LHCN-M2 (cell line): ENCODE data around the gene SLC26A11. TPM values are rescaled to one million over a fixed set of nuclear protein-coding genes. Genes with fewer than 3 reads are reported as not detected.
"Not testable (repeated sequence)": the region's sequence is repeated elsewhere in the genome, so short reads cannot be mapped to it uniquely, and the experiment has no call there.

Source experiments
- DNase-seq: peaks from one replicate; pipeline ENCODE4 v3.0.0-alpha.2; 2012; ENCODE audit warnings: low read depth
- total RNA-seq: library from RNA; depleted of rRNA; stranded (reverse); fragments of >200 nt; gene quantifications from 2 replicates; pipeline ENCODE4 v1.2.3, GENCODE V29; 2014

The SLC26A11 gene
- total RNA-seq, 1 experiment from 2014 or later, result 9.6 TPM

DNA sequence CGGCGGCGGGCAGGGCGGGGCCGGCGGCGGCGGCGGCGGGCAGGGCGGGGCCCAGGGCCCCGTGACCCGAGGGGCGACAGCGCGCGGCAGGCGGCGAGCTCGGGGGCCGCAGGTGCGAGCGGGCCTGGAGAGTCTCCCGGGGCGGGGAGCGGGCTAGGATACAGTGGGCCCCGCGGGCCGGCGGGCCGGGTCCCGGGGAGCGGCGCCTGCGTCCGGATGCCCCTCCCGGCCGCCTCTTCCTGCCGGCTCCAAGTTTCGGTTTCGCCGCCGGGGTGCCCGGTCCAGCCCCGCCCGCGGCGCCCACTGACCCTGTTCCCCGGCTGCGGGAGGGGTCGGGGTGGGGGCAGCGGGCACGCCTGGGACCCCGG is 40.5 kb downstream of the SLC26A11 start, which contains the start of gene RNF213:
RNF213 (plus strand) TSS at position 62 of the 368 bp plus-strand sequence. CDS start 2,830 bp downstream, outside the sequence.
- peak; percentile 28 for DNase-seq

DNA sequence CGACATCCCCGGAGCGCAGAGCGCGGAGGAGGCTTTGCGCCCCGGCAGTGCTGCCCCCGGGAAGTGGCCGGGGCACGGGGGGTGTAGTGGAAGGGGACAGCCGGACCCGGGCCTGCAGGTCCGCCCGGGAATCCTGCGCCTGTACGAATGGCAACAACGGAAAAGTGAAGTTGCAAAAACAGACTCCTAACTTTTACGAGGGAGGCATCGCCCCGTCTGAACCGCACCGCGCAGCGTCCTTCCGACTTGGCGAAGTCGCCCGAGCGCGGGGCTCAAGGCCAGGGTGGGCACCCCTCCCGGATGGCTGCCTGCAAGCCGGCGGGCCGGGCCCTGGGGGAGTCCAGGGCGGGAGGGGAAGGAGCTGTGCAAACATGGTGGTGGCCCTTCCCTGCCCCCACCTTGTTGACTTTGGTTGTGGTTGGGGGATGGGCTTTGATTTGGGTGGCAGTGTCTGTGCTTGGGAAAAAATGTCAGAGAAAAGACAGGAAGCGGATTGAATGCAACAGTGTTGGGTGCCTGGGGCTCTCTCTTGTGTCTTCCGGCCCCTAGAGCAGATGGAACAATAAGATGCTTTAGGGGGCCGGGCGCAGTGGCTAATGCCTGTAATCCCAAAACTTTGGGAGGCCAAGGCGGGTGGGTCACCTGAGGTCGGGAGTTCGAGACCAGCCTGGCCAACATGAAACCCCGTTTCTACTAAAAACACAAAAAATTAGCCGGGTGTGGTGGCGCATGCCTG is 41.1 kb downstream of the SLC26A11 start:
- peak; percentile 61 for DNase-seq

DNA sequence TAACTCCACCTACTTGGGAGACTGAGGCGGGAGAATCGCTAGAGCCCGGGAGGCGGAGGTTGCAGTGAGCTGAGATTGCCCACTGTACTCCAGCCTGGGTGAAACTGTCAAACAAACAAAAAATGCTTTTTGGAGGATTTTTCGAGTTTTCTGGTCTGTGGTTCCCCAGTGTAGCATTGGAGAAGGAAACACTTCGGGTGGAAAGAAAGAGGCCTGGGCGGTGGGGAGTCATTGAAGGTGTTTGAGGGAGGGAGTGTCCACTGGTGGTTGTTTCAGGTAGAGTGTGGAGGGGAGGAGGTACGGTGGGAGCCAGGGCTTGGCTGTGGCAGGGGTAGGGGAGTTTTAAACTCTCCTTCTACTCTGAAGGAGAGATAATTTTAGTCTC is 41.7 kb downstream of the SLC26A11 start:
- no peak for DNase-seq

DNA sequence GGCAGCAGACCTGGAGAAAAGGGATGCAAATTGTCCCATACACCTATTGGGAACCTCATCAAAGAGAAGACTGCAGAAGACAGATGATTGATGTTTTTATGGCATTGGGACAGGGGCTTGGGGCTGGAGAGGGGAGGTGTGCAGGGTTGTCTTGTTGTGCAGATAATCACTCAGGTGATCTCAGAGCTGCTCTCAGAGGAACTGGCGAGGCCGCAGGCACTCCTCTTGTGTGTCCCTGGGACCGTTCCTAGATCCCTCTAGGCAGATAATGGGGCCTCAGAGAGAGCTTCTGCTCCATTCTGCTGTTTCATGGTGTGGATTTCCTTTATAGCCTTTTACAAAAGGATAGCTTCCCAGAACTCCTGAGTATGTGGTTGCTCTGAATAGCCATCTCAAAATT is 42.1 kb downstream of the SLC26A11 start:
- no peak for DNase-seq

DNA sequence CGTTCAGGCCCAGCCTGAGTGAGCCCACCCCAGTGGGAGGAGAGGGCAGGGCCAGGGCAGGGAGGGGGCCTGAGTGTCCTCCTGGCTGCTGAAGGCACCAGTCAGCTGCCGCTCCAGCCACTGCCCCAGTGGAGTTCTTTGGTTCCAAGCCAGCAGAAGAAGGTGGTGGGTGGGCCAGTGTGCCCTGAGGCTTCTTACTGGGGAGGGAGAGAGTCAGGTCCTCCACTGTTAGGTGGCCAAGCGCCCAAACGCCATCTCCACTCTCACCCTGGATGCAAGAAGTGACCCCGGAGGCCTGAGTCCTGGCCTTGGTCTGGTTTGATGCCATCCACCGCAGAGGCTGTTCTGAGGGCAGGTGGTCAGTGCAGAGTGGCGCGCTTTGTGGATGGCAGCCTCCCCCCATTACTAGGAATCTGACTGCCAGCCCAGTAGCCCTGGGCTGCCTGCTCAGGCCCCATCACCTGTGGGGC is 42.6 kb downstream of the SLC26A11 start:
- no peak for DNase-seq

DNA sequence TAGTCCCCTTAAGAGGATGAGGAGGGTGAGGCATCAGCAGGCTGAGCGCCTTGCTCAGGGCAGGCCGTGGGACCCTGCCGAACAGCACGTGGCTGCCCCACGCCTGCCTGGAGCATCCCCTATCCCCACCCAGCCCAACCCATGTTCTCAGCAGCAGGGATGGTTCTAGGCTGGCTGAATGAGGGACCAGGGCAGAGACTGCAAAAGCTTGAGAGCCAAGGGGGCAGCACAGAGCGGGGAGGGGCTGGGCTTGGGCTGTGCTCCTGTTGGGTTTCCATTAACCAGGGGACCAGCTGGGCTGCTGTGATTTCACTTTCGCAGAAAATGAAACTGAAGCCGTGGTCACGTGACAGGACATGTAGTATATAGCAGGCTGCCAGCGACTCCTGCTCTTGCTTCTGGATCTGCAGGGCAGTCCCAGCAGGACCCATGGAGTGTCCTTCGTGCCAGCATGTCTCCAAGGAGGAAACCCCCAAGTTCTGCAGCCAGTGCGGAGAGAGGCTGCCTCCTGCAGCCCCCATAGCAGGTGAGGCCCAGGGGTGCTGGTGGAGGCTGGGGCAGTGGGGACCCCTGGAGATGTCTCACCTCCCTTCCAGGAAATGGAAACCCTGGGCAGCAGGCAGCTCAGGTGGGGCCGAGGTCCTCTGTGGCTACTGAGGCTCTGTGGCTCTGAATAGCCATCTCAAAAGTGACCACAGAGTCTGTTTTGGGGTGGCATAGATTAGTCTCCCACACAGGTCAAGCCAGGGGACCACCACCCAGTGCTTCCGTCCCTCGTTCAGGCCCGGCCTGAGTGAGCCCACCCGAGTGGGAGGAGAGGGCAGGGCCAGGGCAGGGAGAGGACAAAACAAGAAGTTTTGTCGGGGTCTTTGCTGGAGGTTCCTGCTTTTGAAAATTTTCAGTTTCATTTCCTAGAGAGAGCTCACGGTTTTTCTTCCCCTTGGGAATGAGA is 43.3 kb downstream of the SLC26A11 start:
- DNase-seq, result peak; percentile 89

DNA sequence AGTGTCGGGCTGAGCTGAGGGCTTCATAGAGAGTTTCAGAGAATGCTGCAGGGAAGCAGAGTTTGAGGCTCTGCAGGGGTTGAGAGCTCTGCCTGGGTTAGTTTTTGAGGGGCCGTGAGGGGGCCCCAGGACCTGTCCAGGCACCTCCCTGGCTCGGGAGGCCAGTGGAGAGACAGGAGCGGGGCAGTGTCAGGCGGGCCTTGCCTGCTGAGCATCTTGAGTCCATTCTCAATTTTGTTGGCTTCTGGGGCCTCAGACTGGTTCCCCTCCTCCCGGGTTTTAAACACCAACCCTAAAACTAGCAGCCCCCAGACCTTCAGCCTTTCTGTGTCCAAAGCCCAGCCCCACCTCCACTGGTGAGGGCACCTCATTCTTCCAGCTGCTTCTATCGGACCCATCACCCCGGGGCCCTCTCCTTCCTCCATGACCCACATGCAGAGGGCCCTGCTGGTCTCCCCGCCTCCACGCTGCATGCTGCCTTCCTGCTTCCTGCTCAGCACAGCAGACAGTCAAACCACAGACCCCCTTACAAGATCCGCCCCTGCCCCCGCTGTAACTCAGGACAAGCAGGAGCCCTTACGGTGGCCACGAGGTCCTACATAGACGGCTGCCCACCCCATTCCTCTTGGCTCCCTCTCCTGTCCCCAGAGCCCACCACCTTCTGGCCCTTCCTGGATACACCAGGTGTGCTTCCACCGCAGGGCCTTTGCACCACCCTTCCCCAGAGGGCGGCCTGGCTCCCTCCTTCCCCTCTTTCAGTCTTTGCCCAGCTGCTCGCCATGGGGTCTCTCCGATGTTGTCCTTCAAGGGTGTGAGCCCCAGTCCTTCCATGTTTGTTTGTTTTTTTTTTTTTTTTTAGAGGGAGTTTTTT is 44.2 kb downstream of the SLC26A11 start:
- no peak for DNase-seq

- no peak for DNase-seq
Observed at GRCh38 chr17:80265205-80266068, 45.2 kb downstream of the SLC26A11 start.

- DNase-seq, result no peak
Observed at GRCh38 chr17:80267391-80267790, 47.2 kb downstream of the SLC26A11 start.

- DNase-seq, result no peak
Observed at GRCh38 chr17:80268427-80268826, 48.2 kb downstream of the SLC26A11 start.

DNA sequence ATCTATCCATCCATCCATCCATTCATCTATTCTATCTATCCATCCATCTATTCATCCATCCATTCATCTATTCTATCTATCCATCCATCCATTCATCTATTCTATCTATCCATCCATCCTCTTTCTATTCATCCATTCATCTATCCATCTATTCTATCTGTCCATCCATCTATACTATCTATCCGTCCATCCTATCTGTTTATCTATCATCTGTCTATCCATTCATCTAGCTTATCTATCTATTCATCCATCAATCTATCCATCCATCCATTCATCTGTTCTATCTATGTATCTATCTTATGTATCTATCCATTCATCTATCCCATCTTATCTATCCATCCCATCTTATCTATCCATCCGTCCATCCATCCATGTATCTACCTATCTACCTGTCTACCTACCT is 49.2 kb downstream of the SLC26A11 start:
- no peak for DNase-seq

DNA sequence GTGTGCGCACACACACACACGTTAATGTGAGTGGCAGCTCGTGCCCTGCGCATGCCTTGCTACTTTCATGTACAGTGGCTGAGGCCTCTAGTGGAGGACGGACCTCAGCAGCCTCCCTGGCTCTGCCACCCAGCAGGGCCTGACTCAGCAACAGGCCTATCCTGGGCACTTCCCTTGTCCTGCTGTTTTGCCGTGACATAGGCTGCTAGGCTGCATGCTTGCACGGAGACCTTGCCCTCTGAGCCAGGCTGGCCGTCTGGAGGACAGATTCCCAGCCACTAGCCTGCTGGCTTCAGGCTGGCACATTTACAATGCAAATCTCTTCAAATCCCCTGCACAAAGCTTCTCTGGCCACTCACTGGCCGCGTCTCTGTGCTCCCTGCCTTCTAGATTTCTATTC is 49.9 kb downstream of the SLC26A11 start:
- DNase-seq, result no peak

GRCh38 chr17:80270836-80271235 is 50.6 kb downstream of the SLC26A11 start:
- no peak for DNase-seq

GRCh38 chr17:80272366-80272765 is 52.1 kb downstream of the SLC26A11 start:
- no peak for DNase-seq

- DNase-seq, result no peak
Observed at GRCh38 chr17:80274331-80274730, 54.1 kb downstream of the SLC26A11 start.

GRCh38 chr17:80274871-80275449 is 54.7 kb downstream of the SLC26A11 start:
- DNase-seq, result no peak

DNA sequence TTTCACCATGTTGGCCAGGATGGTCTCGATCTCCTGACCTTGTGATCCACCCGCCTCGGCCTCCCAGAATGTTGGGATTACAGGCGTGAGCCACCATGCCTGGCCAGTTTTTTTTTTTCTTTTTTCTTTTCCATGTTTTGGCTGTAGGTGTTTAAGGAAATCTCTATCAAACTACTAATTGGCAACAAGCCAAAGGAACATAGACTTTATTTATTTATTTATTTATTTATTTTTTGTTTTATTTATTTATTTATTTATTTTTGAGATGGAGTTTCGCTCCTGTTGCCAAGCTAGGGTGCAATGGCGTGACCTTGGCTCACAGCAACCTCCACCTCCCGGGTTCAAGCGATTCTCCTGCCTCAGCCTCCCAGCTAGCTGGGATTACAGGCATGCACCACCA is 55.6 kb downstream of the SLC26A11 start:
- not testable (repeated sequence) for DNase-seq

GRCh38 chr17:80277751-80278671 is 57.8 kb downstream of the SLC26A11 start:
- DNase-seq, result no peak

DNA sequence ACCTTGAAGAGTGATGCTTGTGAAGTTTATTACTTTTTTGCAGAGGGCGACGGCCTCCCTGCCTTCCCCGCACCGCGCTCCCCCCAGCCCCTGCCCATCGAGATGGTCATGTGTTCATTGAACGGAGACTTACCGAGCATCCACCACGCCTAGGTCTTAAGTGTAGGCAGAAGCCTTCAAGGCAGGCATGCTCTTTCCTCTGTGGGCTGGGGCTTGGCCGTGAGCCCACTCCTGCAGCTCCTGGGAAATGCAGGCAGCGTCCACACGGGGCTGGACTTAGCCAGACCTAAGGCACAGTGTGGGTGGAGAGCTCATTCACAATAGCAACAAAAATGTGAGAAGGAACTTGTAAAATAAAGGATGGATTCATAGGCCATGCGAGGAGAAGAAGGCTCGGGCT is 59.7 kb downstream of the SLC26A11 start:
- peak; percentile 46 for DNase-seq
